GM19193 (cell line): ENCODE measurements around the gene CACNA1E.

Source experiments
- POLR2A ChIP-seq: IDR thresholded peaks from 4 replicates; pipeline ENCODE4 v1.6.1; 2011; ENCODE audit not compliant: insufficient read depth, insufficient read length; ENCODE audit errors: extremely low read depth

The CACNA1E gene

DNA sequence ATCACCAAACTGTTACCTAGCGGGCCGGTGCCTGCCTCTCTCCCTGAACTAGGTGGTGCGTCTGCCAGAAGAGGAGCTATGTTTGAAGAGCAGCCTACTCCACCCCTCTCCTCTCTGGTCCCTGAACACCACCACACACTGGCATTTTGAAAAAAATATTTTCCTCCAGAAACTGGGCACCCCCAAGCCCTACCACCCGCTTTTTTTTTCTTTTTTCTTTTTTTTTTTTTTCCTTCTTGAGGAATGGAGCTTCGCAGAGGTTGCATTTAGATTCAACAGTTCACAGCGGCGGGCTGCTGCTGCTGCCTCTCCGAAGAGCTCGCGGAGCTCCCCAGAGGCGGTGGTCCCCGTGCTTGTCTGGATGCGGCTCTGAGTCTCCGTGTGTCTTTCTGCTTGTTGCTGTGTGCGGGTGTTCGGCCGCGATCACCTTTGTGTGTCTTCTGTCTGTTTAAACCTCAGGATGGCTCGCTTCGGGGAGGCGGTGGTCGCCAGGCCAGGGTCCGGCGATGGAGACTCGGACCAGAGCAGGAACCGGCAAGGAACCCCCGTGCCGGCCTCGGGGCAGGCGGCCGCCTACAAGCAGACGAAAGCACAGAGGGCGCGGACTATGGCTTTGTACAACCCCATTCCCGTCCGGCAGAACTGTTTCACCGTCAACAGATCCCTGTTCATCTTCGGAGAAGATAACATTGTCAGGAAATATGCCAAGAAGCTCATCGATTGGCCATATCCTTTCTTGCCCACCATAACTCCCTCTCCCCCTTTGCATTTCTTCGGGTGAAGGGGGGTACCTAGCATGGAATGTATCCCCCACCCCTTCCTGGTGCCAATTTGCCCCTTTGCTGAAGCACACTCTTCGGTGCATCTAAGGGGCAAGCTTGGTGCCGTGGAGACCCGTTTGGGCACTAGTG, at the start of gene CACNA1E:
TSS of gene CACNA1E (plus strand) at position 233 of the 911 bp plus-strand sequence. CDS start at position 461, 228 bp downstream.
- no peak for TF ChIP-seq POLR2A

DNA sequence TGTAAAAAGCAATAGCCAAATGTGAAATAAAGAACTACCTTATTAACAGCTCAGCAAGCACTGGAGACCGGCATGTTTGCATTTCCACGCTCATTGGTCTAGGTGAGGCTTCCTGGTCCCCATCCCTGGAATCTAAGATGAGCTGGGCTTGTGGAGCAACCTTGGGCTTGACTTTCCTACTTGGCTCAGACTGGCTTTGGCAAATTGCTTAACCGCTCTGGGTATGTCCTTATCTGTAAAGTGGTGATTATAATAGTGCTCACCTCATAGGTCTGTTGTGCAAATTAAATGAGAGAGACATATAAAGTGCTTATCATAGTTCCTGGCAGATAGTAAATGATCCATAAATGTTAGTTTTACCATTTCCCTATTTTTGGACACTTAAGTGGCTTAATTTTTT, 49.4 kb upstream of the CACNA1E start:
- no peak for TF ChIP-seq POLR2A

DNA sequence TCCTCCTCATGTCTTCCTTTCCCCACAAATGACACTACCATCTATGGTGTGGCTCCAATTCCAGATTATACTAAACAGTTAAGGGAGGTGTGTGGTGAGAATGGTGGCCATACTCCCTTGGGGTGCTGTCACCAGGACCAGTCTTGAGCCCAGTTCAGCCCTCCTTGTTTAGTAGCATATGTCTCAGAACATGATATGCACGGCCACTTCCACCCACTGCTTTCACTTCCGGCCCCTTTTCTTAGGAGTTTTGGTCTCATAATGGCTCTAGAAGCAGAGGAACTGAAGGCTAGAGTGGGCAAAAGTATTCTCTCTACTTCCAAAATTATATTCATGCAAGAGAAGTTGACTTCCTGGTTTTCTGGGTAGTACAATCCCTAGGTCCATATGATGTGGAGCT, 45.3 kb upstream of the CACNA1E start:
- TF ChIP-seq POLR2A = no peak

DNA sequence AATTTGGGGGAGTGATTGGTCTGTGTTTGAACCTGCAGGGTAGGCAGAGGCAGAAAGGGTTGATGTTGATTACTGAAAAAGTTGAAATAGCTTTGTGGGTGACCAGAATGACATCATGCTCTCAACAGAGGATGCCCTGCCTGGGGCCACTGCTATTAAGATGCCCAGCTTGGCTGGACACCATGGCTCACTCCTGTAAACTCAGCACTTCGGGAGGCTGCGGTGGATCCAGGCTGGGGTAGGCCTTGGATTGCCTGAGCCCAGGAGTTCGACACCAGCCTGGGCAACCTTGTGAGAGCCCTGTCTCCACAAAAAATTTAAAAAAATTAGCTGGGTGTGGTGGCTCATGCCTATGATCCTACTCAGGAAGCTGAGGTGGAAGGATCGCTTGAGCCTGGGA, 42.8 kb upstream of the CACNA1E start:
- TF ChIP-seq POLR2A = no peak

DNA sequence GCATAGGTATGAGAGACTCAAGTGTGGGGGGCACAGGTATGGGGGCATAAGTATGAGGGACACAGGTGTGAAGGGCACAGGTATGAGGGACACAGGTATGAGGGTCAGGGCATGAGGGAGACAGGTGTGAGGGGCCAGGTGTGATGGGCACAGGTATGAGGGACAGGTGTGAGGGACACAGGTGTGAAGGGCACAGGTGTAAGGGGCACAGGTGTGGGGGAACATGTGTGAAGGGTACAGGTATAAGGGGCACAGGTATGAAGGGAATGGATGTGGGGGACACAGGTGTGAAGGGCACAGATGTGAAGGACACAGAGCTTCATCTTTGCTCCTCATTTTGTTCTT, 41.2 kb upstream of the CACNA1E start:
- TF ChIP-seq POLR2A = no peak

DNA sequence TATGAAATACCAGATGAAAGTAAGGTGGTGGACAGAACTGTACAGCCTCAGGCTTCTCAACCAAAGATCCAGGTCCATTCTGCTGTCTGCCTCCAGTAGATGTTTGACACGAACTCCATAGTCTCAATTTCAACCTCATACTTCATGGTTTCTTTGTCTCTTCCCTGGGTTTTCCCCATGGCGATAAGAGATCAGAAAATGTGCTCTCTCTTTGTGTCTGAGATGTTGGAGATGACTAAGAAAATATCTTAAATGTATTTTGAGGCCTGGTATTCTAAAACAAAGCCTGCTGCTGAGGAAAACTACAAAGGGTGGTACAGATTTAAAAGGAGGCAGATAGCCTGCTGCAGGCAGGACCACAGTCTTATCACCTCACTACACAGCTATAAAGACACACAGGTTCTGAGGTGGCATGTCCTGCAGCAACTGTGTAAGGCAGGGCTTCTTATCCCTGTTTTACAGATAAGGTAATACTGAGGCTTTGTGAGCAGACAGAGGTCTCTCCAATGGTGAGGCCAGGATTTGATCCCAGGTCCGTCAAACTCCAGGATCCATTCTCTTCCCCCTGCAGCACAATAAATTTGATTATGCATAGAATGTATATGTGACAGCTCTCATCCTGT, 40.0 kb upstream of the CACNA1E start:
- TF ChIP-seq POLR2A = no peak

DNA sequence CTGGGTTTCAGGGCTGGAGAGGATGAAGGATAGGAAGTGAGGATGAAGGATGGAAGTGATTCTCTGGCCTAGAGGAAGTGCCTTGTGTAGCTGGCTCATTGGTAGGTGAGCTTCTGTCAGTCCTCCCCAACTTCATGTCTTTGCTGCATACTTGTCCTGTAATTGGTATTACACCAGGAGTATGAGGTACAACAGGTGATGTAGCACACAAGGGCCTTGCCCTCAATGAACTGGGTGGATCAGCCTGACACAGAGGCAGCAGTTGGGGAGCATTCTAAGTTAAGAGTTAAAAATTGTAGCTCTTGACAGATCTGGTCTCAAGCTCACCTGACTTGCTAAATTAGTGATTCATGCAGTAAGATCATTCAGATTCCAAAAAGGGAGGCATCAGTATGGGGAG, 37.9 kb upstream of the CACNA1E start:
- TF ChIP-seq POLR2A = no peak

DNA sequence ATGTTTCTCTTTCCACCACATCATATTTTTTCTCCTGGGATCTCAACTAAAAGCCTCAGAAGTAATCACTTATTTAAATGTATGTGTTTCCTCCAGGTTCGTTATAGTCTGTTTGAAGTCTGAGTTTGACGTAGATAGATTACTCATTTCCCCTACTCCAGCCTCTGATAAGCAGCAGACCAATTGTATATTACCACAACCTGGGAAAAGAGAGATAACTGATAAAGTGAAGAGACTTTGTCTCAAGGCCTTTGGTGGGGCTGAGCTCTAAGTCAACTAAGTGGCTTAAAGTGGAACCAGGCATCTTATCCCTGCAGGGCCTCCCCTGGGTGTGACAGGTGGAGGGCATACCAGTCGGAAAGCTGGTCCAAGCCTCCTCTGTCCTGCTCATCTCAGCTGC, 34.9 kb upstream of the CACNA1E start:
- TF ChIP-seq POLR2A = no peak

DNA sequence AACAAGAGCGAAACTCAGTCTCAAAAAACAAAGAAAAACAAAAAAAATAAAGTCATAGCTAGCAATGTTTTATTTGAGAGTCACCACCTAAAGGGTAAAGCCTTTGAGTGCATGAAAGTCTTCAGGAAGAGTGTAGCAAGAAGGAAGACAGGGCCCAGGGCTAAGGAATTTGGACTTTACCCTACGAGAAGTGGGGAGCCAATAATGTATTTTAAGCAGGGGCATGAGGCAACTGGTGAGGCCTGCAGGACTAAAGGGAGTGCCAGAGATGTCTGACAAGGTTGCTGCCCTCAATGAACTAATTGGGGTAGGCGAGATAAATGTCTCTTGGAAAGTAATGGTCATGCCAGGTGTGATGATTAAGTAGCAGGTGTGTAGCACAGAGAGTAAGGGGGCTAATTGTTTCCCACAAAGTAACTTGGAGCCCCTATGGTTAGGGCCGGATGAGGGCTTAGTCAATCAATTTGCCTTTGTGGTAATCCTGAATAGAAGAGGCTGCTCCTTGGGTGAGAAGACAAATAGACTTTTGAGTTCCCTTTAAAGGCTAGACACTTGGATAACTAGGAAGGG, 31.6 kb upstream of the CACNA1E start:
- TF ChIP-seq POLR2A = no peak

DNA sequence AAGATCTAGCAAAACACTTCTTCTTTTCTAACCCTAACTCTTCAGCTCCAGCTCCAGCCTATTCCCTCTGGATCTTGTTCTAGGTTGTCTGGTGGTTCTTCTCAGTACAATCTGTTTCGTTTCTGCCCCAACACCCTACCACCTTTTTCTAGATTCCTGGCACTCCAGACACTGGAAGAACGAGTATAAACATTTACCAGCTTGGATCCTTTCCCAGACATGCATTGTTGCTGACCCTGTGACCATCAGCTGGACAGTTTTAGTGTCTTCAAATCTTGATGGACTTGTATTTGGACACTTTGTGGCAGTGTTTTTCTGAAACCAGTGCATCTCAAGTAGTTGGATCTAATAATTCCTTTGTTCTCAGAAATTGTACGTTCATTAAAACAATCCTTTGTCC, 30.6 kb upstream of the CACNA1E start:
- TF ChIP-seq POLR2A = no peak

DNA sequence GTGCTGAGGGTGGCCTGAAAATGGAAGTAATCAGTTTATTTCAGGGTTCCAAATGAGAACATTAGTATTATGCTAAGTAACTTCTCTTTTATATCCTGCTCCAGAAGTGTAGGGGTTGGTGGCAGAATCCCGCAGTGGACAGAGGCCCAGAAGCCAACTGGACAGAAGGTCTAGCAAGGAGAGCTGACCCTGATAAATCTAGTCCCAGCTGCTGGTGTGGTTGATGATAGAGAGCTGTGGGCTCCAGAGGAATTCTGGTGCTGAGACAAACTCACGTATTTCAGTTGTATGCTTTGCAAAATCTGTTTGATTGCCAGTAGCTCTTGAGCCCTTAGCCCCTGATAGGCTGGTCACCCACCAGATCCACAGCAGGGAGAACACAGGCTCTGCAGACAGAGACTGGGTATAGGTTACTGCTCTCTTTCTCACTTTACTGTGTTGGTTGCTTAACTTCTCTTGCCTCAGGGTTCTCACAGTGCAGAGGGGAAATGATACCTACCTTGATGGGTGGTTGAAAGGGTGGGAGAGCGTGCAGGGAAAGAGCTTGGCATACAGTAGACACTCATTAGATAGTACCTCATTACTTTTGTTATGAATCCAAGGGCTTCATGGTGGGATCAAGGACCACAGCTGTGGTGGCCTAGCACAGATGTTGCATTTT, 29.6 kb upstream of the CACNA1E start:
- no peak for TF ChIP-seq POLR2A

DNA sequence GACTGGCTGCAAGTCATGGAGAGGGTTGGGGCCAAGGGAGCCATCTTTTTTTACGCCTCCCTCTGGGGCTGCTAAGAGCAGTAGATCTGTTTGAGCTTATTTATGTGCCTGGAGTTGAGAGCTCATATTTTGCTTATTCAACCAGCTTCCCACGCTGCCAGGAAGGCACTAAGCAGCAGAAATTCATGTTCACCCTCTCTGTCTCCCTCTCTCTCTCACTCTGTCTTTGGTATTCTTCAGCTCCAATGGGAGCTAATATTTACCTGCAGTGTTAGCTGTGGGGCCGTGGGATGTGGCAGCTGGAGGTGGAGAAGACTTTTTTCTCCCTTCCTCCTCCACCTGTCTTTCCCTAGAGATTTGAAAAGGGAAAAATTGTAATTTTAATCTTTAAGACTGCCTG, 26.8 kb upstream of the CACNA1E start:
- TF ChIP-seq POLR2A = no peak

DNA sequence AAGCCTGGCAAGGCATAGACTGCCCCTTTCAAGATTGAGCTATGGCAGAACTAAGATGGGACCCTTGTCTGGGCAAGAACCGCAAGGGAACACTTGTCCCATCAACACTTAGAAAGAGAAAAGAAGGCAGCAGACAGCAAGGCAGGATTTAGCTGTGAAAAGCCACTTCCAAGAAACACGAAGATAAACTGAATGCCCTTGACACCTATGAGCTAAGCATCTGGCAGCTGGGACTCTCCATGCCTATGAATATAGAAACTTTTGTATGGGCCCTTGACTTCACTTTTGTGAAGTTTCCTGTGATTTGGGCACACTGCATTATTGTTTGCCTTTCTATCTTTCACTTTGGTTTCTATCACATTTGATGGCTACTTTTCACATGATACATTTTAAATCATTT, 24.9 kb upstream of the CACNA1E start:
- no peak for TF ChIP-seq POLR2A

DNA sequence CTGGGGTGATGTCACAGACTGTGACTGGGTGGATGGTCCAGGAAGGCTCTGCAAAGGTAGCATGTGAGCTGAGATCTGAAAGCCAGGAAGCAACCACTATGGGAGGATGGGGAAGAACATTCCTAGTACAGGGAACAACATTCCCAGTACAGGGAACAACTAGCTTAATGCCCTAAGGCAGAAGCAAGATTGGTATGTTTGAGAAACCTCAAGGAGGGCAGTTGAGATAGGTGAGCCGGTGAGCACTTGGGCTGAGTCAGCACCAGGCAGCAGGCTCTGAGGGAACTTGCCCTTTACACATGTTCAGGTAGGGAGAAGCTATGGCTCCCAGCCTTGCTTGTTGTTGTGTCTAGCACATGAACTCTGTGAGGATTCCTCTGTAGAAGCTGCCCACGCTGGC, 24.2 kb upstream of the CACNA1E start:
- TF ChIP-seq POLR2A = no peak

DNA sequence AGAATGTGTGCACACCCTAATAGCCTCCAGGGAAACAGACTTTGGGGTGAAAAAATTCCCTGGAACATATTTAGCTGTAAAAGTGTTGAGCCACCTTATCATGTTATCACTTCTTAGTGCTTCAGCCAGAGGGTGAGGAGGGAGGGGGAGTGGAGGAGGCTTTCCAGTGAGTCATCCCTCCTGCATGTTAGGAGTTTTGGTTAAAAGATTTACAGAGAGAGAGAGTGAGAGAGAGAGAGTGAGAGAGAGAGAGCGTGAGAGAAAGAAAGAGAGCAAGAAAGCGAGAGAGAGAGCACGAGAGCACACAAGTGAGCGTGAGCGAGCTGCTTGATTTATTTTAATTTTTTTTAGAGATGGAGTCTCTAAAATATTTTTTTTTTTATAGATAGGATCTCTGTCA, 13.5 kb upstream of the CACNA1E start:
- TF ChIP-seq POLR2A = no peak
